ENCODE results near the gene SCART1.
"Not testable (repeated sequence)": the region's sequence is repeated elsewhere in the genome, so short reads cannot be mapped to it uniquely, and the experiment has no call there.

SCART1 gene

GRCh38 chr10:133440633-133441285 is 13.0 kb upstream of the SCART1 start:
- TF ChIP-seq, protein P1, sequence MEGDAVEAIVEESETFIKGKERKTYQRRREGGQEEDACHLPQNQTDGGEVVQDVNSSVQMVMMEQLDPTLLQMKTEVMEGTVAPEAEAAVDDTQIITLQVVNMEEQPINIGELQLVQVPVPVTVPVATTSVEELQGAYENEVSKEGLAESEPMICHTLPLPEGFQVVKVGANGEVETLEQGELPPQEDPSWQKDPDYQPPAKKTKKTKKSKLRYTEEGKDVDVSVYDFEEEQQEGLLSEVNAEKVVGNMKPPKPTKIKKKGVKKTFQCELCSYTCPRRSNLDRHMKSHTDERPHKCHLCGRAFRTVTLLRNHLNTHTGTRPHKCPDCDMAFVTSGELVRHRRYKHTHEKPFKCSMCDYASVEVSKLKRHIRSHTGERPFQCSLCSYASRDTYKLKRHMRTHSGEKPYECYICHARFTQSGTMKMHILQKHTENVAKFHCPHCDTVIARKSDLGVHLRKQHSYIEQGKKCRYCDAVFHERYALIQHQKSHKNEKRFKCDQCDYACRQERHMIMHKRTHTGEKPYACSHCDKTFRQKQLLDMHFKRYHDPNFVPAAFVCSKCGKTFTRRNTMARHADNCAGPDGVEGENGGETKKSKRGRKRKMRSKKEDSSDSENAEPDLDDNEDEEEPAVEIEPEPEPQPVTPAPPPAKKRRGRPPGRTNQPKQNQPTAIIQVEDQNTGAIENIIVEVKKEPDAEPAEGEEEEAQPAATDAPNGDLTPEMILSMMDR (conservative IDR thresholded peaks at IDR 0.05; ENCODE audit: control insufficient read depth, insufficient read depth, low read depth, low read length) = no peak
- DNase-seq (ENCODE audit: low read depth) = no peak
- H3K4me3 ChIP-seq (ENCODE audit: control insufficient read depth, low read depth, low read length) = no peak overlapping the region

DNA sequence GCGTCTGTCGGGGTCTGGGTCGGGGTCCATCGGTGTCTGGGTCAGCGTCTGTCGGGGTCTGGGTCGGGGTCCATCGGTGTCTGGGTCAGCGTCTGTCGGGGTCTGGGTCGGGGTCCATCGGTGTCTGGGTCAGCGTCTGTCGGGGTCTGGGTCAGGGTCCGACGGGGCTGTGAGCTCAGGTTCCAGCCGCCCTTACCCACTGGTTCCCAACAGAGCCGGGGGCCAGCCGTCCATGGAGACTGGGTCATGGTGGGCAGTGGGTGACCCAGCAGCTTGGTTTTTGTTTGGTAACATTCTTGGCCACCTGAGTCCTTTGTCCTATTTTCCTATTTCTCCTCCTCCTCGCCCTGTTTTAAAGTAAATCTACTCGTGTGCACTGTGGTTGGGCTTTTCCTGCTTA is 12.4 kb upstream of the SCART1 start:
- H3K4me3 ChIP-seq (ENCODE audit: control insufficient read depth, low read depth, low read length); DNase-seq (ENCODE audit: low read depth): not testable (repeated sequence)

GRCh38 chr10:133441780-133442179 is 12.0 kb upstream of the SCART1 start:
- H3K4me3 ChIP-seq (ENCODE audit: control insufficient read depth, low read depth, low read length) = no peak overlapping the region
- TF ChIP-seq, protein P1 (conservative IDR thresholded peaks at IDR 0.05; ENCODE audit: control insufficient read depth, insufficient read depth, low read depth, low read length) = no peak

GRCh38 chr10:133442191-133442966 is 11.4 kb upstream of the SCART1 start:
- TF ChIP-seq, protein P1 (conservative IDR thresholded peaks at IDR 0.05; ENCODE audit: control insufficient read depth, insufficient read depth, low read depth, low read length) = no peak
- DNase-seq (ENCODE audit: low read depth) = no peak
- no peak overlapping the region for H3K4me3 ChIP-seq (ENCODE audit: control insufficient read depth, low read depth, low read length)

More at GRCh38 chr10:133441780-133442179, 12.0 kb upstream of the SCART1 start:
- DNase-seq (ENCODE audit: low read depth) = no peak

- no peak overlapping the region for H3K4me3 ChIP-seq (ENCODE audit: control insufficient read depth, low read depth, low read length)
- TF ChIP-seq, protein P1 (conservative IDR thresholded peaks at IDR 0.05; ENCODE audit: control insufficient read depth, insufficient read depth, low read depth, low read length) = no peak
- no peak for DNase-seq (ENCODE audit: low read depth)
These were observed 10.5 kb upstream of the SCART1 start for GRCh38 chr10:133442967-133443924.

DNA sequence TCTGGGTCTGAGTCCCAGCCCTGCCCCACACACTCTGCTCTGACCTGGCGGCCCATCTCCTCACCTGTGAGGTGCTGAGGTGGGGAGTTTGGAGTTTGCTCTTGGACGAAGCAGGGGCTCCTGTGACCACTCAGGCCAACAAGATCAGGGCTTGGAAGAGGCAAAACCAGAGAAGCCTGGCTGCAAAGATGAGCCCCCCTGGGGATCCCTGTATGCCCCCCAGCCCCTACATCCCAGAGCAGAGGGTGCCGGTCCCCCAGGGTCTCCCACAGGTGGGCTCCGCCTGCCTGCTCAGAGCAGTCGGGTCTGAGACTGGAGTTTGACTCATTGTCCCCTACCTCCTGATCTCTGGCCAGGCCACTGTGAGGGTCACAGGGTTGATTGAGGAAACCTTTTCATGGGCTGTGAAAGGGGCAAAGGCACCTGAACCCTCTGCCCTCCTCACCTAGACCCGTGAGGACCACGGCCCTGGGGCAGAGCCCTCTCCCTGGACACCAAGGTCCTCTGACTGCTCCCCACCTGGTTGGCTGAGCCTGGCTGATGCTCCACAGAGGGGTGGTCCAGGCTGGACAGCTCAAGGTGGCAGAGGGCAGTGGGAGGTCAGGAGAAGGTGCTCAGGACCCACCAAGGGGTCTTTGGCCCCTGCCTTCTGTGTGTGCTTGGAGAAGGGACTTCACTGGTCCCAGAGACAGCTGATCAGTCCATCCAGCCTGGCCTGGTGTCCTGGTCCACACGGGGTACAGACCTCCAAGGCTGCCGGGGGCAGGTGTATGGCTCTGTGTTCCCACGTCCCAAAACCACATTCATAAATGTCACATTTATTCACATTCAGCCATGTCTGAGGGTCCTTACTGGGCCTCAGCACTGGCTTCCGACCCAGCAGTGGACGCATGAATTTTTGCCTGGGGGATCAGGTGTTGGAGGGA is 9.1 kb upstream of the SCART1 start:
- DNase-seq (ENCODE audit: low read depth) = no peak
- H3K4me3 ChIP-seq (ENCODE audit: control insufficient read depth, low read depth, low read length) = no peak overlapping the region
- TF ChIP-seq, protein P1 (conservative IDR thresholded peaks at IDR 0.05; ENCODE audit: control insufficient read depth, insufficient read depth, low read depth, low read length) = no peak

All from fibroblast of mammary gland (primary cell).